PC-3 (cell line): ENCODE measurements around the gene CNKSR3. TPM values are rescaled to one million over a fixed set of nuclear protein-coding genes. Genes with fewer than 3 reads are reported as not detected.

Source experiments
- ATAC-seq: fragments of 200-7000 bp; cut with Tn5 transposase; 2 replicates; pipeline ENCODE4 v1.9.1; 2020; ENCODE audit warnings: mild to moderate bottlenecking, moderate library complexity
- BruUV-seq: library from RNA; stranded (reverse); fragments of 400-500 nt; replicated peaks from 2 replicates; lab custom pipeline; 2021; lab: Mats Ljungman, UMichigan
- CTCF ChIA-PET: fragments of 300-600 bp; sonication (Branson Sonifier 250); formaldehyde crosslinking; loops from one replicate; lab custom pipeline; 2022; ENCODE audit warnings: antibody characterized with exemption; lab: Charles Lee
- POLR2A ChIA-PET: fragments of 300-600 bp; sonication (Branson Sonifier 250); formaldehyde crosslinking; loops from one replicate; lab custom pipeline; 2022; ENCODE audit warnings: antibody characterized with exemption; ENCODE audit not compliant: unreplicated experiment; lab: Charles Lee
- DNase-seq: peaks from one replicate; pipeline ENCODE4 v3.0.0-alpha.2; 2015
- H2AFZ ChIP-seq: fragments of 300-600 bp; sonication (generic); 2 replicates; pipeline ENCODE4 v1.6.0; 2016; ENCODE audit warnings: antibody characterized with exemption, low read length
- H3F3A ChIP-seq: fragments of 300-600 bp; sonication (generic); one replicate; pipeline ENCODE4 v1.6.0; 2017; ENCODE audit warnings: antibody characterized with exemption, low read length, control low read depth, mild to moderate bottlenecking; ENCODE audit not compliant: unreplicated experiment
- H3K27ac ChIP-seq: fragments of 300-600 bp; sonication (generic); 2 replicates; pipeline ENCODE4 v1.5.1; 2016; ENCODE audit warnings: mild to moderate bottlenecking, low read length
- H3K27me3 ChIP-seq: fragments of 300-600 bp; sonication (generic); 2 replicates; pipeline ENCODE4 v1.6.1; 2016; ENCODE audit warnings: low read length, mixed read lengths
- H3K36me3 ChIP-seq: fragments of 300-600 bp; sonication (generic); 2 replicates; pipeline ENCODE4 v1.6.1; 2016; ENCODE audit warnings: low read depth, mixed run types, low read length, mixed read lengths
- H3K4me1 ChIP-seq: fragments of 300-600 bp; sonication (generic); 2 replicates; pipeline ENCODE4 v1.5.1; 2016; ENCODE audit warnings: low read length; ENCODE audit not compliant: insufficient read depth
- H3K4me2 ChIP-seq: fragments of 300-600 bp; sonication (generic); 2 replicates; pipeline ENCODE4 v1.6.0; 2016; ENCODE audit warnings: low read length
- H3K4me3 ChIP-seq: fragments of 300-600 bp; sonication (generic); 2 replicates; pipeline ENCODE4 v1.5.1; 2016; ENCODE audit warnings: mild to moderate bottlenecking, low read length, mixed read lengths
- H3K79me2 ChIP-seq: fragments of 300-600 bp; sonication (generic); 2 replicates; pipeline ENCODE4 v1.6.1; 2017; ENCODE audit warnings: low read length, mixed read lengths
- H3K9ac ChIP-seq: fragments of 300-600 bp; sonication (generic); 2 replicates; pipeline ENCODE4 v1.6.0; 2016; ENCODE audit warnings: mild to moderate bottlenecking, low read length
- H3K9me2 ChIP-seq: fragments of 300-600 bp; sonication (generic); replicated peaks from 2 replicates; pipeline ENCODE4 v1.6.1; 2016; ENCODE audit warnings: mixed run types, low read length, mixed read lengths
- H3K9me3 ChIP-seq: fragments of 300-600 bp; sonication (generic); 2 replicates; pipeline ENCODE4 v1.6.1; 2016; ENCODE audit warnings: low read length, mixed read lengths
- H4K20me1 ChIP-seq: fragments of 300-600 bp; sonication (generic); 2 replicates; pipeline ENCODE4 v1.6.1; 2016; ENCODE audit warnings: low read length, mixed read lengths
- EZH2 ChIP-seq: fragments of 300-600 bp; sonication (generic); IDR thresholded peaks from one replicate; pipeline ENCODE4 v1.6.1; 2017; ENCODE audit warnings: antibody characterized with exemption, mild to moderate bottlenecking, low read length; ENCODE audit not compliant: unreplicated experiment
- EZH2phosphoT487 ChIP-seq: fragments of 300-600 bp; sonication (generic); IDR thresholded peaks from 2 replicates; pipeline ENCODE4 v1.6.1; 2018; ENCODE audit warnings: mild to moderate bottlenecking, antibody characterized with exemption, low read length, borderline replicate concordance
- intact Hi-C: fragments of 100-400 bp; cut with micrococcal nuclease; formaldehyde crosslinking; loops from 2 replicates; pipeline ENCODE4 v1.9.0; 2023
- total RNA-seq: library from RNA; depleted of rRNA; stranded (reverse); fragments of >200 nt; gene quantifications from 2 replicates; pipeline ENCODE4 v1.2.3, GENCODE V29; 2014
- TF ChIP-seq, protein P1 (sequence below): fragments of 300-600 bp; sonication (generic); conservative IDR thresholded peaks from 2 replicates; pipeline ENCODE4 v1.5.1; 2017; ENCODE audit warnings: antibody characterized with exemption, low read depth, mild to moderate bottlenecking, low read length

CNKSR3 gene
- total RNA-seq, 1 experiment from 2014 or later = 3.2 TPM

DNA sequence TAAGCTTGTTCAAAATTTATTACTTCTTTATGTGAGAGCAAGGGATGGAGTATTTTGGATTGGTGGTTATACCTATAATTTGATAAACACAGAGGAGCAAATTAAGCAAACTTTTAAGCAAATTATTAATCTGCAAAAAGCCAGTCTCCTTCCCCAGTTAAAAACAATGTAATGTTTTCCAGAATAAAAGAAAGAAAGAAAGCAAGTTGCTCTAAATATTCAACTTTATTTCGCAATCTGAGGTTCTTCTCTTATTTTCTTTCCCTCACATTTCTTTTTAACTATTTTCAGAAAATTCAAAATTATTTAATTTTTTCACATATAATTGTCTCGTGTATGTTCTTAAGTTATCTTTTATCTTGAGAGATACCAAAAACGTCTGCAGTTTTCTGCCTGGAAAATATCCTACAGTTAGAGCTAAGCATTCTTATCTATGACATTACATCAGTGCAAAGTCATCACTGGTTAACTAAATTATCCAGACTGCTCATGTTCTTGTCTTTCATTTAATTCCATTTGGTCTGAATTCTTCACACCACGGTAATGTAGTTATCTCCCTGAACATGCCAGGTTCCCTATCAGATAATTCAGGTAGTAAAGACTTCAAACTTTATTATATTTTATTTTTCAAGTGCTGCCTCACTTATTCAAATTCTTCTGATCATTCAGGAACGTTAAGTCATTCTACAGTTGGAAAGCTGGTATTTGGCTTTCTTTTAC is 3.3 kb upstream of the CNKSR3 start:
- H3F3A ChIP-seq = peaks cover 3% of the 10 kb centered on the region
- H3K36me3 ChIP-seq = no peaks in the 10 kb centered on the region
- H3K79me2 ChIP-seq = no peaks in the 10 kb centered on the region
- ATAC-seq (no peak), DNase-seq (no peak)
- no peak overlapping the region for H3K4me2 ChIP-seq
- H2AFZ ChIP-seq = no peak overlapping the region
- H3K27ac ChIP-seq = no peak overlapping the region
- ChIA-PET CTCF (no interaction called here), POLR2A (interaction anchor here (0.7 kb wide), 1 partner anchor 303 kb away, joined by 4 read pairs; no protein-coding TSS in a partner anchor)
- no peak for TF ChIP-seq EZH2
- no TSS peak for BruUV-seq
- intact Hi-C loops = no loop called here
- no peaks in the 10 kb centered on the region for H3K9me3 ChIP-seq
- no peaks in the 10 kb centered on the region for H3K27me3 ChIP-seq
- H3K4me3 ChIP-seq = no peak overlapping the region
- peaks cover 7% of the 10 kb centered on the region; the same call in 1 of the 2 replicates for H3K4me1 ChIP-seq
- no peaks in the 10 kb centered on the region for H3K9me2 ChIP-seq
- no peak overlapping the region for H3K9ac ChIP-seq
- no peaks in the 10 kb centered on the region for H4K20me1 ChIP-seq

DNA sequence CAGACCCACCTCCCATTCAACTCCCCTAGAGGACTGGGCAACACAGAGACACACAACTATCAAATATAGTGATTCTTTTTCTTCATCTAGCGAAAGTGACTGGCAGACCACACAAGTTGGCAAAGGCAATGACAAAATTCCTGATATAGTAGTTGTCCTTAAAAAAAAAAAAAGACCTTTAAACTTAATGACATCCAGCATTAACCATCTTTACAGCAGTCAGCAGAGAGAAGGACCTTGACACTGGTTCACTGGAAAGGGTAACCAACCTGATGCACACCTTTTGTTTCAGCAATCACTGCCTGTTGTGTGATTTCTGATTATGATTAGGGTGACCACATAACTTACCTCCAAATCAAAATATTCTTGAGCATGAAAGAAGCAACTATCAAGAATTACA is 1.7 kb upstream of the CNKSR3 start:
- H3K4me2 ChIP-seq = peak overlapping the region; percentile 74
- 0 out of 2 replicates have a peak overlapping the region, but pooled peaks have one; percentile 22 for H3K4me3 ChIP-seq

DNA sequence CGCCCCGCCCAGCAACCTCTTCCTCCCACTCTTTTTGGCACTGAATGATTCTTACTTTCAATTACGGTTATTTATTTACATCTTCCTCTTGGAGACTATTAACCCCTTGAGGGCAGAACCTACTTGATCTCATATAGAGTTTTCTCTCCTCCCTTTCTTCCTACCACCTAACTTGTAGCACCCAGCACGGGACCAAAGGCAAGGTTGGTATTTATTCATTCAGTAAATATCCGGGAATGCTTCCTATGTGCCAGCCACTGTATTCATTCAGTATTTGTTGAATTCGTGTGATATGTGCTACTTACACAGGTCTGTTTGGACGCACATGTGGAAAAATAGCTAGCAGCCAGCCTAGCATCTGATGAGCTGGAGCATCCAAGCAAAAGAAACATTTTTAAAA is 1.3 kb upstream of the CNKSR3 start:
- Histone ChIP-seq H3K9ac (no peak overlapping the region), H3K4me3 (0 out of 2 replicates have a peak overlapping the region, but pooled peaks have one; percentile 22), H3K27me3 (no peaks in the 10 kb centered on the region), H4K20me1 (no peaks in the 10 kb centered on the region; the same call in 1 of the 2 replicates), H2AFZ (no peak overlapping the region), H3K9me3 (no peaks in the 10 kb centered on the region), H3K79me2 (peaks cover 10% of the 10 kb centered on the region; the same call in 1 of the 2 replicates), H3K36me3 (no peaks in the 10 kb centered on the region), H3K9me2 (no peaks in the 10 kb centered on the region), H3K4me1 (peaks cover 11% of the 10 kb centered on the region), H3F3A (peaks cover 3% of the 10 kb centered on the region), H3K4me2 (peak overlapping the region; percentile 74), H3K27ac (no peak overlapping the region)
- intact Hi-C loops = loop anchor here (2.0 kb wide), 2 partner anchors 101 kb away; no protein-coding TSS in a partner anchor
- CTCF ChIA-PET = no interaction called here
- ATAC-seq (no peak), DNase-seq (no peak)
- TF ChIP-seq, protein P1, sequence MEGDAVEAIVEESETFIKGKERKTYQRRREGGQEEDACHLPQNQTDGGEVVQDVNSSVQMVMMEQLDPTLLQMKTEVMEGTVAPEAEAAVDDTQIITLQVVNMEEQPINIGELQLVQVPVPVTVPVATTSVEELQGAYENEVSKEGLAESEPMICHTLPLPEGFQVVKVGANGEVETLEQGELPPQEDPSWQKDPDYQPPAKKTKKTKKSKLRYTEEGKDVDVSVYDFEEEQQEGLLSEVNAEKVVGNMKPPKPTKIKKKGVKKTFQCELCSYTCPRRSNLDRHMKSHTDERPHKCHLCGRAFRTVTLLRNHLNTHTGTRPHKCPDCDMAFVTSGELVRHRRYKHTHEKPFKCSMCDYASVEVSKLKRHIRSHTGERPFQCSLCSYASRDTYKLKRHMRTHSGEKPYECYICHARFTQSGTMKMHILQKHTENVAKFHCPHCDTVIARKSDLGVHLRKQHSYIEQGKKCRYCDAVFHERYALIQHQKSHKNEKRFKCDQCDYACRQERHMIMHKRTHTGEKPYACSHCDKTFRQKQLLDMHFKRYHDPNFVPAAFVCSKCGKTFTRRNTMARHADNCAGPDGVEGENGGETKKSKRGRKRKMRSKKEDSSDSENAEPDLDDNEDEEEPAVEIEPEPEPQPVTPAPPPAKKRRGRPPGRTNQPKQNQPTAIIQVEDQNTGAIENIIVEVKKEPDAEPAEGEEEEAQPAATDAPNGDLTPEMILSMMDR = no peak
- TF ChIP-seq EZH2 (no peak), EZH2phosphoT487 (no peak)
- no TSS peak for BruUV-seq
- POLR2A ChIA-PET = no interaction called here

More for the DNA sequence above, 1.7 kb upstream of the CNKSR3 start:
- POLR2A ChIA-PET = no interaction called here
- CTCF ChIA-PET = no interaction called here
- H3K27me3 ChIP-seq = no peaks in the 10 kb centered on the region
- BruUV-seq = TSS peak; percentile 18
- no peaks in the 10 kb centered on the region for H3K36me3 ChIP-seq
- H3K9ac ChIP-seq = no peak overlapping the region
- no peaks in the 10 kb centered on the region; the same call in 1 of the 2 replicates for H4K20me1 ChIP-seq
- H3K27ac ChIP-seq = no peak overlapping the region
- H2AFZ ChIP-seq = no peak overlapping the region
- DNase-seq (no peak), ATAC-seq (no peak)
- H3K79me2 ChIP-seq = peaks cover 10% of the 10 kb centered on the region; the same call in 1 of the 2 replicates
- H3K4me1 ChIP-seq = peaks cover 11% of the 10 kb centered on the region
- no peaks in the 10 kb centered on the region for H3K9me2 ChIP-seq
- peaks cover 3% of the 10 kb centered on the region for H3F3A ChIP-seq
- no peaks in the 10 kb centered on the region for H3K9me3 ChIP-seq
- intact Hi-C loops = no loop called here
- no peak for TF ChIP-seq EZH2phosphoT487
- TF ChIP-seq, protein P1 = no peak
- no peak for TF ChIP-seq EZH2
